GM08714 (cell line): ENCODE data around the gene CCNB2.
"Not testable (repeated sequence)": the region's sequence is repeated elsewhere in the genome, so short reads cannot be mapped to it uniquely, and the experiment has no call there.

ENCODE experiments used
- H3K4me3 ChIP-seq: fragments of 200-500 bp; sonication (Bioruptor generic); 2 replicates; pipeline ENCODE4 v1.5.1; 2014; ENCODE audit warnings: mild to moderate bottlenecking, low read length, inconsistent platforms
- ZNF274 ChIP-seq: IDR thresholded peaks from 2 replicates; pipeline ENCODE4 v1.6.1; 2012; ENCODE audit warnings: mild to moderate bottlenecking, low read depth, low read length

Gene CCNB2

GRCh38 chr15:59120937-59121336, 16.0 kb downstream of the CCNB2 start:
- H3K4me3 ChIP-seq = no peak overlapping the region
- TF ChIP-seq ZNF274 = no peak

GRCh38 chr15:59124261-59124660, 19.3 kb downstream of the CCNB2 start:
- H3K4me3 ChIP-seq = no peak overlapping the region
- no peak for TF ChIP-seq ZNF274

- not testable (repeated sequence) for H3K4me3 ChIP-seq
Observed at GRCh38 chr15:59125683-59126082, 20.7 kb downstream of the CCNB2 start.

GRCh38 chr15:59127255-59127654, 22.3 kb downstream of the CCNB2 start:
- not testable (repeated sequence) for H3K4me3 ChIP-seq

DNA sequence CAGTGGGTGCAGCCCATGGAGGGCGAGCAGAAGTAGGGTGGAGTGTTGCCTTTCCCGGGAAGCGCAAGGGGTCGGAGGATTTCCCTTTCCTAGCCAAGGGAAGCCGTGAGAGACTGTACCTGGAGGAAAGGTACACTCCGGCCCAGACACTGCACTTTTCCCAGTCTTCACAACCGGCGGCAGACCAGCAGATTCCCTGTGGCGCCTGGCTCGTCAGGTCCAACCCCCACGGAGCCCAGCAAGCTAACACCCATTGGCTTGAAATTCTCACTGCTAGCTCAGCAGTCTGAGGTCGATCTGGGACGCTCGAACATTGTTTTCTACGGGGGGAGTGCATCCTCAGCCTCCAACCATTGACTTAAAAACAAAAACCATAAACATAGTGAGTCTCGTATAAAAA, 26.5 kb downstream of the CCNB2 start:
- no peak for TF ChIP-seq ZNF274
- no peak overlapping the region for H3K4me3 ChIP-seq

GRCh38 chr15:59131969-59132562, 27.1 kb downstream of the CCNB2 start:
- no peak overlapping the region for H3K4me3 ChIP-seq
- no peak for TF ChIP-seq ZNF274

- TF ChIP-seq ZNF274 = no peak
- no peak overlapping the region for H3K4me3 ChIP-seq
Observed at GRCh38 chr15:59133929-59134427, 29.0 kb downstream of the CCNB2 start.

GRCh38 chr15:59137566-59137965, 32.6 kb downstream of the CCNB2 start:
- TF ChIP-seq ZNF274 = no peak
- no peak overlapping the region for H3K4me3 ChIP-seq

DNA sequence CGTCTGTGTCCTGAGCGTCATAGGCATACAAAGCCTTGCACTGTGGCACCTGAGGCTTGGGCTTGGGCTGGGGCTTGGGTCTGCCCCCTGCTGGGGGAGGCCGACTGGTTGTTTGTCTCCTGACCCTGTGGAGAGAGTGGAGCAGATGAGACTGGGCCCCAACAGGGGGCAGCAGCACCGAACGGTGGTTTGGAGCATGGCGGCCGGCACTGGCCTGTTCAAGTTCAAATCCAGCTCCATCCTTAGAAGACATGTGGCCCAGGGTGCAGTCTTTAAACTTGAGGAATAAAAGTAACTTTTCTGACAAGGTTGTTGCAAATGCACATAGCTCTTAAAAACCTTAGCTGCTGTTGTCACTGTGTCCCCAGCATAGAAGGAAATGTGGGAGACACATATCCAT, 33.3 kb downstream of the CCNB2 start:
- no peak overlapping the region for H3K4me3 ChIP-seq
- no peak for TF ChIP-seq ZNF274

- no peak overlapping the region for H3K4me3 ChIP-seq
- no peak for TF ChIP-seq ZNF274
Observed at GRCh38 chr15:59140422-59141226, 35.7 kb downstream of the CCNB2 start.

GRCh38 chr15:59143281-59143680, 38.3 kb downstream of the CCNB2 start:
- H3K4me3 ChIP-seq = no peak overlapping the region
- no peak for TF ChIP-seq ZNF274

GRCh38 chr15:59144594-59144993, 39.6 kb downstream of the CCNB2 start:
- H3K4me3 ChIP-seq = not testable (repeated sequence)

DNA sequence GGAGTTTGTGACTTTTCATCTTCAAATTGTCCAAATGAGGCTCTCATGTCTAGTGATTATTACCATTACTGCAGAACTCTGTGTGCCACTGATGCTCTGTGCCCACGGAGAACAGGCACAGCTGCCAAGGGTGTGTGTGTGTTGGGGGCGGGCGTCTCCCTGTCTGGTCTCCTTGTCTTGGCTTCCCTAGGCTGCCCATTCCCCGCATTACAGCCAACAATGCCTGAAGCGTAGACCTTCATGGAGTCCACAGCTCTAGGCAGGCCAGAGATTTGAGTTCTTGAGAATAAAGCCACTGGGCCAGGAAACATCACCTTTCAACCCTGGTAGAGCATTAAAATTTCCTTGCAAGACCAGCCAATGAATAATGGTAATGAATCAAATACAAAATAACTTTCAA, 42.7 kb downstream of the CCNB2 start:
- no peak overlapping the region for H3K4me3 ChIP-seq
- no peak for TF ChIP-seq ZNF274

DNA sequence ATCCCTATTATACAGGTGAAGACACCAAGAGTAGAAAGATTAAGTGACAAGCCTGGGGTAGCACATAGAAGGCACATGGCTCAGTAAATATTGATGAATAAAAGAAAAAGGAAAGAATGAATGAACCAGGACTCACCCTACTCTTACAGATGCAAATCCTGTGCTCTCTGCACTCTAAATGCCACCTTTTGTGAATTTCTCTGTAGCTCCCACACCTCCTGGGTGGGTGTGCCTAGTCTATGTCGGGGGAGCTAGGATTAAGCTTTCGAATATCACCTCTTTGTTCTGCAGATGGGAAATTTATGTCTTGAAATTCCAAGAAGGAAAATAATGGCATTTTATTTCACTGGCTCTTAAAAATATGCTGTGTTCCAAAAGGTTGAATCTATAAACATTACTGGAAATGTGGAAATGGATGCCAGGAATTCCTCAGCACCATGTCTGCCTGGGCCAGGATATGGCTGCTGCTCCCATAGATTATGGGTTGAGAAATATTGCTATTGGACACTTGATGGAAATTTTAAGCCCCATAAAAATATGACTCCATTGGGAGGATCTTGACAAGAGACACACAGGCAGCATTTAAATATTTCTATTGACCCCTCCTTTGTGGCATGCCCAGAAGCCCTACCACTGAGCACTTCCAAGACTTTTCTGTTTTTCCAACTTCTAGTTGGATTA, 43.3 kb downstream of the CCNB2 start:
- TF ChIP-seq ZNF274 = no peak

GRCh38 chr15:59150185-59150584, 45.2 kb downstream of the CCNB2 start:
- no peak overlapping the region for H3K4me3 ChIP-seq
- no peak for TF ChIP-seq ZNF274

More for the DNA sequence above, 43.3 kb downstream of the CCNB2 start:
- no peak overlapping the region for H3K4me3 ChIP-seq
